Cerebellar nuclear complex (tissue), 1 donor: ENCODE results near the gene CAMTA1.

Experiments
- DNase-seq, 2 experiments: peaks; one replicate each; lab custom pipeline; 2025; lab: John Stamatoyannopoulos, UW

The CAMTA1 gene

DNA sequence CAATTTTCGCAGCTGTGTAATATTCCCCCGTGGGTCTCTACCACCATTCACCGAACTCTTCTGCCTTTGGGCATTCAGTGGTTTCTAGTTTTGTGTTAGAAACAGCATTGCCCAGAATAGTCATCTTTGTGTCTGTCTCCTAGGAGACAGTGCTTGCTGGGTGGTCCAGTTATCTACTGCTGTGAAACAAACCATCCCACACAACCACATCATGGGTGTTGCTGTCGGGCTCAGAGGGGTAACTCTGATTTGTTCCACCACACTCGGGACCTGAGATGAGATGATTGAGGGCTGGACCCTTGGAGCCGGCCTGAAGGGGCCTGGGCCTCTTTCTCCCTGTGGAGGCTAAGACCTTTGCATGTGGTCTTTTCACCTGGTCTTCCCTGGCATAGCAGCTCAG lies 558.6 kb downstream of the CAMTA1 start:
- no peak for DNase-seq

GRCh38 chr1:7344299-7344698 lies 559.0 kb downstream of the CAMTA1 start:
- no peak for DNase-seq

- DNase-seq = no peak
Measured at GRCh38 chr1:7345516-7345915, 560.3 kb downstream of the CAMTA1 start.

DNA sequence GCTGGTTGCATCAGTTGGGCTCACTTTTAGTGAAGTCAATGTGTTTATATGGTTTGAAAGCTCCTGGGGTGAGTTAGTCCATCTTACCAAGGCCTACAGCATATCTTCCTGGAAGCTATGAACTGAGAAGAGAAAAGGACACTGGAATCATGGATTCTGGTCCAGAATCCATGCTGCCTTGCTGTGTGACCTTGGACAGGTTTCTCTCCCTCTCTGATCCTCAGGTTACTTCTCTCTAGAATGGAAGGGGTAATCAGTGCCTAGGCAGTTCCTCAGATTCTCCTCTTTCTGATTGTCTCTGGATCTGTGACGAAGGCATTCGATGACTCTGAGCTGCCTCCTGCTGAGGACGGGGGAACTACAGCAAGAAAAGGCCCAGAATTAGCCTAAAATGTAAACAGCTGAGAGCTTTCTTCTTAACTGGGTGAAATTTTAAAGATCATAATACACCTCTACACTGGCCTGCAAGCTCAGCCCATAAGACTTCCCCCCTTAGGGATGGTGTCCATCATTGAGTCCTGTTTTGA lies 560.9 kb downstream of the CAMTA1 start:
- DNase-seq = no peak

DNA sequence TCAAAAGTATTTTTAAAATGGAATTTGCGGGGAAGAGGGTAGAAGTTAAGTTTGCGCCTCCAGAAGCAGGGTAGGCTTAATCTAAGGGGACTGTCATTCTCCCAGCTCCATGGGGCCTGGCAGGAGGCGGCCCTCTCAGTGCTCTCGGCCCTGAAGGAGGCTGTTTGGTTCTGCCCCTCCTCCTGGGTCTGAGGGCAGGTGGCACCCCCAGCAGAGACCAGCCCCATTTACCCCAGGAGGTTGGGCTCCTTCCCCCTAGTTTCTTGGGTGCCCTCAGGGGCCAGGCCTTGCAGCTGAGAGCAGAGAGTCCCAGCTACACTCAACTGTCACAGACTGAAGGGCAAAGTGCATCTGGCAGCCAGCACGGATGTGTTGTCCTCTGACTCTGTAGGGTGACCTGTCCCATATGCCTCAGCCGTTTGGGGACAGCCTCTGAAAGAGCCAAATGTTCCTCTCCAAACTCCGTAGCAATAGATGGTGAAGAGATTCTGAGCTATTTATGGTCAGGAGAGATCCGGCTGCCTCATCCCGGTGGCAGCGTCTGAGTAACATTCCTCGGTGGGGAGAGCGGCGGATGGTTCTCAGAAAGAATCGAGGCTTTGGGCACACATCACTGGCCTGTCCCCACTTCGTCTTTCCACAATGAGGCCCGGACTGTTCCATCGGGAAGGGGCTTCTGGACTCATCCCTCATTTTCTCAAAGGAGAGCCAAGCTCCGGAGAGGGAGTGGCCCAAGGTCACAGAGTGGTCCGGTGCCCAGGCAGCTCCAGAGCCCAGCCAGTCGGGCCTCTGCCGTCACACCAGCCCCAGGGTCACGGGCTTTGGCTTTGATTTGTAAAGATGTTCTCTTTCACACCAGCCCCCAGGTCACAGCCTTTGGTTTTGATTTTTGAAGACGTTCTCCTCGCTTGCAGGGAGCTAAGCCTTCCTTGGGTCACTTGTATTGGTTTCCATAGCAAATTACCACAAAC lies 561.6 kb downstream of the CAMTA1 start:
- no peak for DNase-seq

- no peak for DNase-seq
Measured at GRCh38 chr1:7348073-7348472, 562.8 kb downstream of the CAMTA1 start.

DNA sequence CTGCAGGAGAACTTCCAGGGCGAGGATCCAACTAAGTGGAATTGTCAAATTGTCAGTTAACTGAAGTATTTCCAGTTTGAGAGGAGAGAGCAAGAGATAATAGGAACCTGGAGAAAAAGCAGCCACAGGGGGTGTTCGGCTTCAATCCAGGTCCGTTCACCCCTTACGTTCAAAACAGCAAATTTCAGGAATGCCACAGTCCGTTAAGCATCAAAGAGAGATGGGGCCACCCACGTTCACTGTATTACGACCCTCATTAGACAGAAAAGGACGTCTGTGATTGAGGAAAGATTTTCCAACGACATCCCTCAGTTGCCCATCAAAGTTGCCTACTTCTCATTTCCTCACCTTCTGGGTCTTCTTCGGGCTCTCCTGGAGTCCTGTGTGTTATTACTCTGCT lies 563.3 kb downstream of the CAMTA1 start:
- no peak for DNase-seq

DNA sequence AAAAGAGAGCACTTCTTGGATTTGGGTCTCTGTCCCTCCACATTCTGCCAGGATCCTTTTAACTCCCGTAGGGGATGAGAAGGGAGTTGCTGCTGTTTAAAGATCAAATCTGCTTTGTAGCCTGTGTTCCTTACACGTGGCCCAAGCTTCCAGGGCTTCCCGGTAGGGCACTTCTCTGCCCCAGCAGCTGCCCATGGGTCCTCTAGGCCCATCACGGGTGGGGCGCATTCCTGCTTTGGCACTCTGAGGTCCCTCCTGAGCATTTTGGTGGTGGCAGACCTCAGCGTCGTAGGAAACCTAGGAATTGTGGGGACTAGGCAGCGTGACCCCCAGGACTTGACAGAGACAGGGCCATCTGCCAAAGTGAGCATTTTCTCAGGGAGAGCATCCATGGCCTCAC lies 565.5 kb downstream of the CAMTA1 start:
- DNase-seq = no peak

DNA sequence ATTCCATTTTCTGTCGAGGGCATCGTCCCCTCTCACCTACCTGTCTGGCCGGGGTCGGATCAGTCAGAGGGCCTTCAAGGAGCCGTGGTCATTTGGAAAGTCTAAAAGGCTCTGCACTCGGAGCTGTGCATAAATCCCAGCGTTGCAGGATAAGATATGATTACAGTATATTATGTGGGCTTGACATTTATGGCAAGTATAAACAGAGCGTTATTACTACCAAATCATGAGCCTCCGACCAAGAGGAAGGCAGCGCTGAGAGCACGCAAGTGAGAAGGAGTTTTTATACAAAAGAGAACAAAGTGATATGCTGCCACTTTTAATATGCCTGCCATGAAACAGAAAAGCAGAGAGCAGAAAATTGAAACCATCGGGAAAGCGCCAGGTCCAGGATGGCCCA lies 566.4 kb downstream of the CAMTA1 start:
- no peak for DNase-seq

DNA sequence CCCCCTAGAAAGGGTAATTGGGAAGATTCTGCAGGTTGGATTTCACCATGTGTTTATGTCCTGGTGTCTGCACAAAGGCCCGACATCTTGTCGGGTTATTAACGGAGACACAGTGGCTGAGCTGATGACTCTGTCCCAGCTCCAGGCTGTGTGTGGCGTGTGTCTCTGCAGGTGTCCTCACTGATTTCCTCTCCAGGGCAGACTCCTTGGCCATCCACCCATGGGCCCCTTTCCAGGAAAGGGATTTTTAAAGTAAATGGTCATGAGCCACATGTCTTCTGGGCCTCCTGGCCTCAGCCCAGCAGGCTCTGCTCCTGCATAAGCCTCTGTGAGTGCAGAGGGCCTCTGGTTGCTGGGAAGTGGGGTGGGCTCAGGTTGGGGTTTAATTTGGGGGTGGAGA lies 567.1 kb downstream of the CAMTA1 start:
- peak in 1 of 2 experiments; percentile 34 for DNase-seq

DNA sequence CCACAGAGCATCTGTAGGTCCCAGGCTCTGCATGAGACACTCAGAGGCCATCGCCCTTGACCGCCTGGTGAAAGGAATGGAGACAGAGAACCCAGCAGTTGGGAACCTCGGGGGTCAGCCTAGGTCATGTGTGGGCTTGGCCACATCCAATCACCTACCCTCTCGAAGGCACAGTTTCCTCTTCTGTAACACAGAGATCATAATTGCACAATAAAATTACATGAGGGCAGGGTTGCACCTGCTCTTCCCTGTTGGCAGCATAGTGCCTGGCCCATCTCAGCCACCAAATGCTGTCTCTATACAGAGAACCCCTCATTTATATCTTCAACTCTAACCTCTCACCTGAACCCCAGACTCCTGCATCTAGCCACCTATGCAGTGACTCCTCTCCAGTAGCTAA lies 567.7 kb downstream of the CAMTA1 start:
- no peak for DNase-seq

- DNase-seq = no peak
Measured at GRCh38 chr1:7355646-7356045, 570.4 kb downstream of the CAMTA1 start.

DNA sequence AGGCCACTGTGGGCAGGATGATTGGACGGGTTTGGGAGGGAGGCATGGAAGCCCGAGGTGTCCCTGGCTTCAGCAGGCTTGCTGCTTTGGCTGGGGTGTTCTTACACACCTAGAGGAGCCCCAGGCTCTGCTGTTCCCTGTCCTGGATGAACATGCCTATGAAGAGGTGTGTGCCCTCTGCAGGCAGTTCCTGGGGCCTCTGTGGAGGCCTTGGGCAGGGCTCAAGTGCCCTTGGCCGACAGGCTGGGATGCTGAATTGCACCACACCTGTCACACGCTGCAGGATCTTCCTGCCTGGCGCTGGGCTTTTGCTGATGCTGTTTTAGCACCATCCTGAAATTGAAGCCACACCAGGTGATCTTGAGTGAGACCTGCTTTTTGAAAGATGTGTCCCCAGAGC lies 570.8 kb downstream of the CAMTA1 start:
- DNase-seq = no peak

DNA sequence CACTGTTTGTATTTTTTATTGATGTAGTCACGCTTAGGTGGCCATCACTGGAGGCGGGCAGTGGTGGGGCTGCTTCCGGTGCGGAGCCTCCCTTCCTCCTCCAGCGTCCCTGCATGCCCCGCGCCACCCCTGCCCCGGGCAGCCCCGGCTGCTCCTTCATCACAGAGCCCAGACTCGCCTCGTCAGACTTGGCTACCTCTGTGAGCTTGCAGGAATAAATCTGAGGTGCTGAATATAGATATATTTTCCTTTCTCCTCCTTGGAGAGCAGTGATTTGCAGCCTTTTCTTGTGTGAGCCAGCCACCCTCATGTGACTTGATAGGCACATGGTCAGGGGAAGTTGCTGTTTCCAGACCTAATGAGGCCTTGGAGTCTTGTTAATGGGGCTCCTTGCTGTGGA lies 573.2 kb downstream of the CAMTA1 start:
- DNase-seq = no peak

DNA sequence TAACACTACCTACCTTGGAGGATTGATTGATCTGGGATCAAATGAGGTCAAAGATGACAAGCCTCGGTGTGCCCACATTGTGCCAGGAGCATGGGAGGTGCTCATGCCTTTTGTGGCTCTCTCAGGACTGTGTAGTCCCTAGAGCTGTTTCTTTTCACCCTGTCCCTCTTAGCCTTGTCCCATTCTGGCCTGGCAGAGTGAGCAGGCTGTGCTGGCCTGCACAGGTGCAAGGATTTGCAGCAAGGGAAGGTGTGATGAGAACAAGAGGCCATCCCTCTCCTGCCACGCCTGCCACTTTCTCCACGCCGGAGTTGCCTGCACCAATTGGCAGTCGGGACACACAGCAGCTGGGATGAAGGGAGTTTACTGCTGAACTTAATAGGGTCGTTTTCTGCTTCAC lies 575.3 kb downstream of the CAMTA1 start:
- no peak for DNase-seq

- no peak for DNase-seq
Measured at GRCh38 chr1:7362947-7363346, 577.7 kb downstream of the CAMTA1 start.

- no peak for DNase-seq
Measured at GRCh38 chr1:7363450-7363849, 578.2 kb downstream of the CAMTA1 start.

- DNase-seq = no peak
Measured at GRCh38 chr1:7365706-7366105, 580.5 kb downstream of the CAMTA1 start.

DNA sequence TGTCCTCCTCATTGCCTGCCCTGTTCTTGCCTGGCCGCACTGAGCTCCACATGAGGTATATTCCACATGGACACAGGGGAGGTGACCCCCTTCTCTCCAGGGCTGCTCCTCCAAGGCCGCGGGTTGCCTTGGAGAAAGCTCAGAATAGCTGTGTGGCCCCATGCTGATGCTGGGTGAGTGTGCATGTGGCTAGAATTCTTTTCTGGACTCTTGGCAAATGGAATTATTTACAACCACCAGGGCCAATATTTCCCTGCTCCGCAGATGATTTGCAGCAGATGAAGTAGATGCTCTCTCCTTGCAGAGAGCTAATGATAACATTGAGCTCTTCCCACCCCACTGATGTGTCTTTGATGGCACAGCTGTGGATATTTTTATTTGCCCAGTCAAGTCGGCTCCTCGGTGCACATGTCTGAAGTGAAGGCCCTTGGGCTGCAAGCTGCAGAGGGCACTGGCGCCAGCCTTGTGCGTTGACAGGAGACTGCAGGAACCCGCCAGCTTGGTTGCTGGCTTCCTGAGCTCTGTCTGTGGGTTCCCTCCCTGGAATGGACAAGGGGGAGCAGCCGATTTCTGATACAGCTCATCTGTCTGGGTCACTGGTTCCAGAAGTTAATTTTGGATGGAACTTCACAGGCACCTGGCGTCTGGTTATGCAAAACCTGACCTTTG lies 581.2 kb downstream of the CAMTA1 start:
- DNase-seq = no peak

DNA sequence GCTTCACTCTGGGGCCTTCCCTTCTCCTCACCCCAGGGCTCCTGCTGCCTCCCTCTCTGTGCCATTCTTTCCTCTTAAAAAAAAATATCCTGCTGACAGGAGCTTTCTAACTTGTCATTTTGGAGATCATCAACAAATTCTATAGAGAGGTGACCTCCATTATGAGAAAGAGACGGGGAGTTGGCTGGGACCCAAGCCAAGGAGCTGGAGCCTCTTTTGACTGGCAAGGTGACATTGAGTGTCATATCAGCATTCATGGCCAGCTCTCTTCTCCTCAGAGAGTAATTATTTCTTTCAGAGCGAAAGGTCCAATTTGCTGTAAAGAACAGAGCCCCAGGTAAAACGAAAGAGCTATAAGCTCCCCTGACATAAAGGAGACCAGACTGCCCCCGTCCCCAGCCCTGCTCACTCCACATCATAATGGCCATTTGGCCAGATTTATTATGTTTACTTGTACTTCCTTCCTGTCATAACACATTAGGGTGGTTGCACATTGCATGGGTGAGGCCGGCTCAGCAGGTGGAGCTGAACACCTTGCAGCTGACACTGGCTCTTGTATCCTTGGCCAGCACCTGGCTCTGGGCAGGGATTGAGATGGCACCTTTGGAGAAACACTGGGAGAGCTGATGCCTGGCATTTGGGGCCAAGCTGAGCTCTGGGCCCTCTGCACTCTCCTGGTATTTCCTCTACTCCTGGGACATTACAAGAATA lies 581.9 kb downstream of the CAMTA1 start:
- DNase-seq = no peak

DNA sequence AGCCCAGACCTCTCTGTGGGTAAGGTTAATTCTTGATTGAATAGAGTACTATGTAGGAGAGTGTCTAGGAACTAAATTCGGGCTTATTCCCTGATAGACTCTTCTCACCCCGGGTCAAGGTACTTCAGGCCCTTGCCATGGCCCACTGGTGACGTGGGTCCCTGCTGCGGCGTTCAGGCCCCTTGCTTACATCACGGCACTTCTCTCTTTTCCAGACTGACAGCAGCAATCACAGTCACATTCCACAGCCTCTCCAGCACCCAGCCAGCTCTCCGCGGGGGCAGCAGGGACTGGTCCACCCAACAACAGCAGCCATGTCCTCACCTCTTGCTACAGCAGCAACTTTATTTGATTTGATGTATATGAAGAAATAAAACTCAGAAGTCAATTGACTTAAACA lies 584.6 kb downstream of the CAMTA1 start:
- DNase-seq = no peak

- no peak for DNase-seq
Measured at GRCh38 chr1:7371926-7372325, 586.7 kb downstream of the CAMTA1 start.
